CD14-positive monocyte (primary cell): ENCODE data around the gene PARP11. TPM values are rescaled to one million over a fixed set of nuclear protein-coding genes. Genes with fewer than 3 reads are reported as not detected.
A peak's percentile ranks its signal among the peaks of the same experiment; 100 is the strongest.

Experiments
- DNase-seq, 3 donors: peaks; one replicate each; pipeline ENCODE4 v3.0.0-alpha.2; 2011 to 2022
- H2AFZ ChIP-seq: 2 replicates; pipeline ENCODE4 v1.6.0; 2012; ENCODE audit warnings: mild to moderate bottlenecking, low read depth, low read length, inconsistent platforms; ENCODE audit not compliant: insufficient read depth, poor library complexity, severe bottlenecking
- H3K27ac ChIP-seq, 2 donors: 1 replicate in 1 of 2; 2 replicates in 1 of 2; pipeline ENCODE4 v1.5.1; 2012 to 2013; ENCODE audit warnings: low read length in 2 of 2, control low read depth in 1 of 2, inconsistent platforms in 1 of 2, low read depth in 1 of 2, mild to moderate bottlenecking in 1 of 2
- H3K27me3 ChIP-seq, 2 donors: one replicate each; pipeline versions ENCODE4 v1.6.0 to v1.6.1; 2011 to 2013; ENCODE audit warnings: low read length in 2 of 2; ENCODE audit not compliant: control insufficient read depth in 2 of 2, insufficient read depth in 2 of 2
- H3K36me3 ChIP-seq, 2 donors: replicated peaks in 1 of 2; 1 replicate in 1 of 2; 2 replicates in 1 of 2; pipeline versions ENCODE4 v1.5.1 to v1.6.1; 2012 to 2013; ENCODE audit warnings: low read length in 2 of 2, control low read depth in 1 of 2, inconsistent platforms in 1 of 2, mild to moderate bottlenecking in 1 of 2; ENCODE audit not compliant: insufficient read depth in 2 of 2, control insufficient read depth in 1 of 2
- H3K4me1 ChIP-seq, 2 donors: 1 replicate in 1 of 2; 2 replicates in 1 of 2; pipeline versions ENCODE4 v1.5.1 to v1.6.1; 2012 to 2013; ENCODE audit warnings: low read length in 2 of 2, control low read depth in 1 of 2, inconsistent platforms in 1 of 2, mild to moderate bottlenecking in 1 of 2, moderate library complexity in 1 of 2; ENCODE audit not compliant: insufficient read depth in 2 of 2, control insufficient read depth in 1 of 2
- H3K4me2 ChIP-seq: replicated peaks from 2 replicates; pipeline ENCODE3; 2012; ENCODE audit warnings: low read length, moderate library complexity, mild to moderate bottlenecking; ENCODE audit not compliant: poor library complexity, severe bottlenecking; ENCODE audit errors: extremely low read depth
- H3K4me3 ChIP-seq, 3 experiments: fragments of 200-600 bp in 1 of 3; sonication (generic) in 1 of 3; replicated peaks in 1 of 3; 1 replicate in 2 of 3; 2 replicates in 1 of 3; pipeline ENCODE4 v1.5.1; 2011 to 2013; ENCODE audit warnings: low read length in 3 of 3, mild to moderate bottlenecking in 3 of 3, control low read depth in 2 of 3, low read depth in 2 of 3, inconsistent platforms in 1 of 3, moderate library complexity in 1 of 3
- H3K79me2 ChIP-seq: 2 replicates; pipeline ENCODE4 v1.6.0; 2012; ENCODE audit warnings: mild to moderate bottlenecking, control low read depth, inconsistent platforms, low read length, moderate library complexity; ENCODE audit not compliant: insufficient read depth
- H3K9ac ChIP-seq: 2 replicates; pipeline ENCODE4 v1.6.0; 2017; ENCODE audit warnings: low read length, mild to moderate bottlenecking; ENCODE audit not compliant: insufficient read depth, poor library complexity, severe bottlenecking
- H3K9me3 ChIP-seq, 2 donors: replicated peaks in 1 of 2; 1 replicate in 1 of 2; 2 replicates in 1 of 2; pipeline versions ENCODE4 v1.5.1 to v1.6.1; 2012 to 2013; ENCODE audit warnings: low read length in 2 of 2, control low read depth in 1 of 2; ENCODE audit not compliant: control insufficient read depth in 1 of 2, insufficient read depth in 1 of 2
- H4K20me1 ChIP-seq: 2 replicates; pipeline ENCODE4 v1.6.0; 2012; ENCODE audit warnings: mild to moderate bottlenecking, low read length, control low read depth, moderate library complexity; ENCODE audit not compliant: insufficient read depth
- H3K27ac Mint-ChIP-seq, 7 donors: one replicate each; pipeline ENCODE4 v1.8.0; 2020; ENCODE audit warnings: mild to moderate bottlenecking in 7 of 7, mixed read lengths in 7 of 7, moderate library complexity in 6 of 7, inconsistent platforms in 2 of 7
- H3K27me3 Mint-ChIP-seq, 3 donors: one replicate each; pipeline ENCODE4 v1.8.0; 2021 to 2022; ENCODE audit warnings: low read depth in 3 of 3, mild to moderate bottlenecking in 3 of 3, mixed read lengths in 3 of 3, moderate library complexity in 3 of 3, inconsistent platforms in 1 of 3
- H3K36me3 Mint-ChIP-seq, 2 donors: one replicate each; pipeline ENCODE4 v1.8.0; 2020; ENCODE audit warnings: mixed read lengths in 2 of 2, inconsistent platforms in 1 of 2, mild to moderate bottlenecking in 1 of 2
- H3K4me1 Mint-ChIP-seq: one replicate; pipeline ENCODE4 v1.8.0; 2020; ENCODE audit warnings: mild to moderate bottlenecking, mixed read lengths
- H3K4me3 Mint-ChIP-seq, 2 donors: one replicate each; pipeline ENCODE4 v1.8.0; 2020; ENCODE audit warnings: mild to moderate bottlenecking in 2 of 2, mixed read lengths in 2 of 2, moderate library complexity in 1 of 2
- H3K9me3 Mint-ChIP-seq, 7 donors: one replicate each; pipeline ENCODE4 v1.8.0; 2020 to 2022; ENCODE audit warnings: mixed read lengths in 7 of 7, mild to moderate bottlenecking in 6 of 7, moderate library complexity in 6 of 7, inconsistent platforms in 2 of 7
- WGBS: methylation state at CpG from one replicate; pipeline ENCODE4 v1.1.5; 2013; ENCODE audit warnings: missing lambda C conversion rate; ENCODE audit not compliant: insufficient coverage; 5-methylcytosine and 5-hydroxymethylcytosine counted together
- intact Hi-C, 2 donors: fragments of 100-400 bp; cut with micrococcal nuclease; formaldehyde crosslinking; loops; one replicate each; pipeline versions ENCODE4 v1.15.0 to v1.15.1; 2023
- polyA plus RNA-seq, 3 donors: library from polyadenylated mRNA; depleted of rRNA in 1 of 3; unstranded in 2 of 3; stranded (reverse) in 1 of 3; fragments of 300-500 nt in 2 of 3; fragments of >200 nt in 1 of 3; fragmentation: Illumina TruSeq in 2 of 3; gene quantifications; 1 replicate in 2 of 3; 2 replicates in 1 of 3; pipeline ENCODE4 v1.2.3, GENCODE V29; 2012 to 2021
- TF ChIP-seq, protein P1 (sequence below): fragments of 200-600 bp; IDR thresholded peaks from one replicate; pipeline ENCODE4 v1.8.0; 2022; ENCODE audit warnings: antibody characterized with exemption, mild to moderate bottlenecking

Gene PARP11
- polyA plus RNA-seq, 3 donors = 3.2 to 6.2 (median 5.4) TPM

DNA sequence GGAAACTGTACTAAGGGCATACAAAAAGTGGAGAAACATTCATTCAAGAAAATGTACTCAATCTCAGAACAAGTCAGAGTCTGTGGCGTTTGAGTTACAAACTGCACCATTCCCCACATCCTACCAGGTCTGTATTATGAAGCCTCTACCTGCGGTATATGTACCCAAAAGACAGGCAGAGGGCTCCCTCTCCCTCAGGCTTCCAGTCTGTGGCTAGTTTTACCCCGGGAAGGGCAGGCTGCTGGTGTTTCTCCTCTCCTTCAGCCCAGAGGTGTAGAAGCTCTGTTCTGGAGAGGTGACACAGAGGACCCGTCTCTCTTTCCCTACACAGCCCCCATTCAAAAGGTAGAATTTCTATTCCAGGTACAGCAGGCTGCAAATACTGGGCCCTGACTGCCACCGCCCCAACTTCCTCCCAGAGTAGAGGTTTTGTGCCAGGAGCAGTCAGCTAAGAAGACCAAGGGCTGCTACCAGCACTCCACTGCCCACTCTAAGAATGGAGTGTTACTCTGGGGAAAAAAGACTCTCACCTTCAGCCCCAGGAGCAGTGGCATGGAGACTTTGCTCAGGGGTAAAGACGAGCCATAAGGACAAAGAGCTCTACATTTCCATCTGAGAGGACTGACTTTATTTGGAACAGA is 39.4 kb downstream of the PARP11 start:
- Histone ChIP-seq H3K36me3 (peaks cover 7 to 12% of the 10 kb centered on the region in 2 donors), H3K79me2 (peaks cover 29% of the 10 kb centered on the region), H2AFZ (no peak overlapping the region), H3K4me3 (no peak overlapping the region), H3K27me3 (no peaks in the 10 kb centered on the region), H4K20me1 (peaks cover 27% of the 10 kb centered on the region), H3K4me2 (no peak overlapping the region), H3K9me3 (no peaks in the 10 kb centered on the region), H3K27ac (no peak overlapping the region), H3K9ac (no peak overlapping the region), H3K4me1 (peaks cover 5 to 18% of the 10 kb centered on the region in 2 donors)
- Mint-ChIP-seq H3K27me3 (no peaks in the 10 kb centered on the region), H3K9me3 (no peaks in the 10 kb centered on the region), H3K4me3 (no peak overlapping the region), H3K36me3 (peaks cover 6 to 20% of the 10 kb centered on the region in 2 donors), H3K27ac (peak overlapping the region in 1 of 7 donors; percentile 17), H3K4me1 (peaks cover 21% of the 10 kb centered on the region)
- no peak for DNase-seq
- 100% methylated on average over 1 of the region's 6 CpGs for WGBS
- intact Hi-C loops = no loop called here
- TF ChIP-seq, protein P1, sequence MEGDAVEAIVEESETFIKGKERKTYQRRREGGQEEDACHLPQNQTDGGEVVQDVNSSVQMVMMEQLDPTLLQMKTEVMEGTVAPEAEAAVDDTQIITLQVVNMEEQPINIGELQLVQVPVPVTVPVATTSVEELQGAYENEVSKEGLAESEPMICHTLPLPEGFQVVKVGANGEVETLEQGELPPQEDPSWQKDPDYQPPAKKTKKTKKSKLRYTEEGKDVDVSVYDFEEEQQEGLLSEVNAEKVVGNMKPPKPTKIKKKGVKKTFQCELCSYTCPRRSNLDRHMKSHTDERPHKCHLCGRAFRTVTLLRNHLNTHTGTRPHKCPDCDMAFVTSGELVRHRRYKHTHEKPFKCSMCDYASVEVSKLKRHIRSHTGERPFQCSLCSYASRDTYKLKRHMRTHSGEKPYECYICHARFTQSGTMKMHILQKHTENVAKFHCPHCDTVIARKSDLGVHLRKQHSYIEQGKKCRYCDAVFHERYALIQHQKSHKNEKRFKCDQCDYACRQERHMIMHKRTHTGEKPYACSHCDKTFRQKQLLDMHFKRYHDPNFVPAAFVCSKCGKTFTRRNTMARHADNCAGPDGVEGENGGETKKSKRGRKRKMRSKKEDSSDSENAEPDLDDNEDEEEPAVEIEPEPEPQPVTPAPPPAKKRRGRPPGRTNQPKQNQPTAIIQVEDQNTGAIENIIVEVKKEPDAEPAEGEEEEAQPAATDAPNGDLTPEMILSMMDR = no peak

DNA sequence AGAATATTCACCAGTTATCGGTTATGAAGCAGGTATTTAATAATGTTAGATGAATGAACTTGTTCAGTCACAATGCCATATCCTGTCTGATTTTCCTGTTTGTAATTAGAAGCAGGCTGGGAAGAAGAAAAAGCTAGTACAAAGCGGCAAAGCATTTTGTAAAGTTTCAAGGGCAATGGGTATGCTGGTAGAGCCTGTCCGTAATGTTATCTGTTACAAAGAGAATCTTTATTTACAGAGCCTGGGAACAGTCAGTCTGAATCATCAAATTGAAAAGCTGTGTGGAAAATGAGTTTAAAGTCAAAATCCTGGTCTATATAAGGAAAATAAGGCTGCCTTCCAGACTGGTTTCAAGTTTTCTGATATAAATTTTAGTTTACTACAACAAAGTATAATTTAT is 40.5 kb downstream of the PARP11 start:
- peaks cover 10 to 19% of the 10 kb centered on the region in 2 donors for H3K36me3 ChIP-seq
- intact Hi-C loops = no loop called here
- WGBS = 100% methylated on average over 1 of the region's 3 CpGs
- no peak overlapping the region for H3K9ac ChIP-seq
- Mint-ChIP-seq H3K4me1 (peaks cover 14% of the 10 kb centered on the region), H3K27ac (no peak overlapping the region), H3K4me3 (no peak overlapping the region), H3K36me3 (peaks cover 15 to 24% of the 10 kb centered on the region in 2 donors), H3K9me3 (no peaks in the 10 kb centered on the region), H3K27me3 (no peaks in the 10 kb centered on the region)
- no peak for DNase-seq
- no peak overlapping the region for H2AFZ ChIP-seq
- peaks cover 27% of the 10 kb centered on the region for H4K20me1 ChIP-seq
- peaks cover 29% of the 10 kb centered on the region for H3K79me2 ChIP-seq
- H3K4me1 ChIP-seq = peaks cover 4 to 7% of the 10 kb centered on the region in 2 donors
- TF ChIP-seq, protein P1 = no peak
- H3K27ac ChIP-seq = no peak overlapping the region
- H3K9me3 ChIP-seq = no peaks in the 10 kb centered on the region
- no peaks in the 10 kb centered on the region for H3K27me3 ChIP-seq
- no peak overlapping the region for H3K4me2 ChIP-seq
- H3K4me3 ChIP-seq = no peak overlapping the region
